Measurements from ENCODE around the gene NSG1.

The NSG1 gene

GRCh38 chr4:4436244-4436823 is 49.4 kb downstream of the NSG1 start:
- DNase-seq (ENCODE audit: low read depth), result no peak
- H3K4me3 ChIP-seq (ENCODE audit: low read depth, low read length), result no peak overlapping the region
- TF ChIP-seq CTCF (conservative IDR thresholded peaks at IDR 0.05; ENCODE audit: low read depth, low read length), result no peak

DNA sequence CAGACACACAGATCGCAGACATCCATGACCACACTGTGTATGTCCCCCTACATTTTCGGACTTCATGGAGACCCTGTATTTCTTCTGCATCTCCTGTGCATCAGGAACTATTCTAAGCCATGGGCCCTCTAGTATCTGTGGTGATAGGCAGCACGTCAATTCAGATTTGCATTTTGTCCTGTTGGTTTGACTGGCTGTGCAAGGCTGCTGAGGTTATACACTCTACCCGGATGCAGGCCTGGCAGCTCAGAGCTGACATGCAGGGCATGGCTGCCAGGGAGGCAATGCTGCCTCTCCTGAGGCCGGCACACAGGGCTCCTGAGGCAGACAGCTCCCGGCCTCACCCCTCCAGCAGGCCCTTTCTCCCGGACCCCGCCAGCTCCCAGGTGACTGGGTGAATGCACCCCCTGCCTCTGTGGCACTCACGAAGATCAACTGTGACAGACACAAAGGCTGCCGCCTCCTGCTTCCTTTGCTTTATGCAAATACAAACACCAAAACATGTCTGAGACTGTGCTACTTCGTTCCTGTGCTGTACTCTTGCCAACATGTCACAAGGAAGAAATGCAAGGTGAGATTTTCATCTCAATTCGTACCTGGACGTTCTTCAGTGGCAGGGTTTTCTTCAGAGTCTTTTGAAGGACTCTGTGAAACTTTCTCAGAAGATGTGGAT is 51.0 kb downstream of the NSG1 start:
- no peak for TF ChIP-seq CTCF (conservative IDR thresholded peaks at IDR 0.05; ENCODE audit: low read depth, low read length)
- no peak for DNase-seq (ENCODE audit: low read depth)
- H3K4me3 ChIP-seq (ENCODE audit: low read depth, low read length), result no peak overlapping the region

- no peak overlapping the region for H3K4me3 ChIP-seq (ENCODE audit: low read depth, low read length)
- DNase-seq (ENCODE audit: low read depth), result no peak
- TF ChIP-seq CTCF (conservative IDR thresholded peaks at IDR 0.05; ENCODE audit: low read depth, low read length), result no peak
Measured at GRCh38 chr4:4438891-4439290, 52.0 kb downstream of the NSG1 start.

DNA sequence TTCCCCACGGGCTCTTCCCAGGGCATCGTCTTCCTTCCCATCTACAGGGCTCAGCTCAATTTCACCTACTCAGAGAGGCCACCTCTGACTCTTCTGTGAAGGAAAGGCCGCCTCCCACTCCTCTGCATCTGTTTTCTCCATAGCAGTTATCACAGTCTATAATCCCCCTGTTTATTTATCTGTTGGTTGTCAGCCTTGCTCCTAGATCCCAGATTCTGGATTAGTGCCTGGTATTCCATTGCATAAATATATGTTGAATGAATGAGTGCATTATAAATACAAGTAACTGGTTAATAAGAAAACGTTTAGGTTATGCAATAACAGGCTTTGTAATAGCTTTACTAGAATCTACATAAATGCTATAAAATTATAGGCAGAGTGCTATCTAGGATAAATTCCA is 52.9 kb downstream of the NSG1 start:
- no peak overlapping the region for H3K4me3 ChIP-seq (ENCODE audit: low read depth, low read length)
- DNase-seq (ENCODE audit: low read depth), result no peak
- TF ChIP-seq CTCF (conservative IDR thresholded peaks at IDR 0.05; ENCODE audit: low read depth, low read length), result no peak

- DNase-seq (ENCODE audit: low read depth), result no peak
- no peak for TF ChIP-seq CTCF (conservative IDR thresholded peaks at IDR 0.05; ENCODE audit: low read depth, low read length)
Measured at GRCh38 chr4:4440333-4441061, 53.6 kb downstream of the NSG1 start.

GRCh38 chr4:4443821-4444220 is 56.9 kb downstream of the NSG1 start:
- TF ChIP-seq CTCF (conservative IDR thresholded peaks at IDR 0.05; ENCODE audit: low read depth, low read length), result no peak
- no peak overlapping the region for H3K4me3 ChIP-seq (ENCODE audit: low read depth, low read length)
- DNase-seq (ENCODE audit: low read depth), result peak; percentile 81

More at GRCh38 chr4:4440333-4441061, 53.6 kb downstream of the NSG1 start:
- H3K4me3 ChIP-seq (ENCODE audit: low read depth, low read length), result no peak overlapping the region

All from choroid plexus epithelial cell (primary cell).